Neural cell (in vitro differentiated cells): Measurements from ENCODE around the gene DPYD. TPM values are rescaled to one million over a fixed set of nuclear protein-coding genes. Genes with fewer than 3 reads are reported as not detected.

Experiments
- H2AFZ ChIP-seq: fragments of 200-600, 300-800 bp; sonication (generic), shearing (Covaris generic); 2 replicates; pipeline ENCODE4 v1.6.0; 2014; ENCODE audit warnings: low read depth, mild to moderate bottlenecking, antibody characterized with exemption, low read length, moderate library complexity
- H3F3A ChIP-seq: fragments of 200-600 bp; shearing (Covaris generic); 2 replicates; pipeline ENCODE4 v1.6.1; 2016; ENCODE audit warnings: mild to moderate bottlenecking, moderate library complexity, mixed read lengths, antibody characterized with exemption, low read length; ENCODE audit not compliant: insufficient read depth, poor library complexity, severe bottlenecking
- H3K27ac ChIP-seq: fragments of 200-600, 300-800 bp; sonication (generic), shearing (Covaris generic); 2 replicates; pipeline ENCODE4 v1.5.1; 2014; ENCODE audit warnings: mild to moderate bottlenecking, low read length, moderate library complexity
- H3K27me3 ChIP-seq: fragments of 300-800, 200-600 bp; sonication (generic), shearing (Covaris generic); 2 replicates; pipeline ENCODE4 v1.6.0; 2014; ENCODE audit warnings: mild to moderate bottlenecking, low read depth, low read length, moderate library complexity; ENCODE audit not compliant: insufficient read depth
- H3K36me3 ChIP-seq: fragments of 300-800, 200-600 bp; sonication (generic), shearing (Covaris generic); 2 replicates; pipeline ENCODE4 v1.5.1; 2014; ENCODE audit warnings: mild to moderate bottlenecking, antibody characterized with exemption, low read length, moderate library complexity; ENCODE audit not compliant: insufficient read depth
- H3K4me2 ChIP-seq: fragments of 300-800, 200-600 bp; sonication (generic), shearing (Covaris generic); 2 replicates; pipeline ENCODE4 v1.6.0; 2014; ENCODE audit warnings: mild to moderate bottlenecking, low read length
- H3K4me3 ChIP-seq: fragments of 300-800, 200-600 bp; sonication (generic), shearing (Covaris generic); 2 replicates; pipeline ENCODE4 v1.5.1; 2014; ENCODE audit warnings: mild to moderate bottlenecking, low read length, moderate library complexity
- H3K79me2 ChIP-seq: fragments of 200-600 bp; shearing (Covaris generic); replicated peaks from 2 replicates; pipeline ENCODE4 v1.6.0; 2014; ENCODE audit warnings: mild to moderate bottlenecking, low read length, moderate library complexity; ENCODE audit not compliant: insufficient read depth
- H3K9ac ChIP-seq: fragments of 300-800, 200-600 bp; sonication (generic), shearing (Covaris generic); 2 replicates; pipeline ENCODE4 v1.6.1; 2016; ENCODE audit warnings: mild to moderate bottlenecking, low read length, mixed read lengths
- H3K9me2 ChIP-seq: fragments of 200-600 bp; shearing (Covaris generic); 2 replicates; pipeline ENCODE4 v1.6.1; 2016; ENCODE audit warnings: mild to moderate bottlenecking, low read length, mixed read lengths; ENCODE audit not compliant: insufficient read depth
- H3K9me3 ChIP-seq: fragments of 200-600, 300-800 bp; sonication (generic), shearing (Covaris generic); 2 replicates; pipeline ENCODE4 v1.6.1; 2016; ENCODE audit warnings: mild to moderate bottlenecking, mixed run types, low read length, moderate library complexity, mixed read lengths
- H4K20me1 ChIP-seq: fragments of 200-600 bp; shearing (Covaris generic); 2 replicates; pipeline ENCODE4 v1.6.1; 2016; ENCODE audit warnings: mild to moderate bottlenecking, mixed run types; ENCODE audit not compliant: insufficient read depth
- CTCF ChIP-seq: fragments of 450-650 bp; IDR thresholded peaks from 2 replicates; pipeline ENCODE4 v1.5.1; 2014; ENCODE audit warnings: antibody characterized with exemption, mild to moderate bottlenecking, moderate library complexity; ENCODE audit not compliant: poor library complexity, severe bottlenecking
- EP300 ChIP-seq: fragments of 450-650 bp; conservative IDR thresholded peaks from 2 replicates; pipeline ENCODE4 v1.6.1; 2014; ENCODE audit warnings: antibody characterized with exemption, mild to moderate bottlenecking, moderate library complexity; ENCODE audit not compliant: poor library complexity, severe bottlenecking
- EZH2 ChIP-seq: fragments of 200-600, 300-800 bp; shearing (Covaris generic), sonication (generic); IDR thresholded peaks from 2 replicates; pipeline ENCODE4 v1.6.1; 2014; ENCODE audit warnings: antibody characterized with exemption, low read length, borderline replicate concordance, mild to moderate bottlenecking; ENCODE audit not compliant: insufficient read depth, poor library complexity, severe bottlenecking
- MXI1 ChIP-seq: fragments of 450-650 bp; conservative IDR thresholded peaks from 2 replicates; pipeline ENCODE4 v1.6.1; 2014; ENCODE audit warnings: antibody characterized with exemption, mild to moderate bottlenecking; ENCODE audit not compliant: poor library complexity, severe bottlenecking
- POLR2AphosphoS5 ChIP-seq: IDR thresholded peaks from 2 replicates; pipeline ENCODE4 v1.6.1; 2012
- RAD21 ChIP-seq: fragments of 450-650 bp; conservative IDR thresholded peaks from 2 replicates; pipeline ENCODE4 v1.6.1; 2014; ENCODE audit warnings: antibody characterized with exemption, mild to moderate bottlenecking, moderate library complexity
- REST ChIP-seq: IDR thresholded peaks from 2 replicates; pipeline ENCODE4 v1.6.1; 2012; ENCODE audit warnings: borderline replicate concordance
- SMC3 ChIP-seq: fragments of 450-650 bp; conservative IDR thresholded peaks from 2 replicates; pipeline ENCODE4 v1.6.1; 2014; ENCODE audit warnings: antibody characterized with exemption, mild to moderate bottlenecking, moderate library complexity; ENCODE audit not compliant: poor library complexity
- TAF1 ChIP-seq: IDR thresholded peaks from 2 replicates; pipeline ENCODE4 v1.6.1; 2012; ENCODE audit warnings: low read depth
- polyA plus RNA-seq: library from polyadenylated mRNA; depleted of rRNA; stranded (reverse); fragments of >200 nt; gene quantifications from 2 replicates; pipeline ENCODE4 v1.2.3, GENCODE V29; 2014

Gene DPYD
- polyA plus RNA-seq, 1 donor from 2014 or later = 6.7 TPM

DNA sequence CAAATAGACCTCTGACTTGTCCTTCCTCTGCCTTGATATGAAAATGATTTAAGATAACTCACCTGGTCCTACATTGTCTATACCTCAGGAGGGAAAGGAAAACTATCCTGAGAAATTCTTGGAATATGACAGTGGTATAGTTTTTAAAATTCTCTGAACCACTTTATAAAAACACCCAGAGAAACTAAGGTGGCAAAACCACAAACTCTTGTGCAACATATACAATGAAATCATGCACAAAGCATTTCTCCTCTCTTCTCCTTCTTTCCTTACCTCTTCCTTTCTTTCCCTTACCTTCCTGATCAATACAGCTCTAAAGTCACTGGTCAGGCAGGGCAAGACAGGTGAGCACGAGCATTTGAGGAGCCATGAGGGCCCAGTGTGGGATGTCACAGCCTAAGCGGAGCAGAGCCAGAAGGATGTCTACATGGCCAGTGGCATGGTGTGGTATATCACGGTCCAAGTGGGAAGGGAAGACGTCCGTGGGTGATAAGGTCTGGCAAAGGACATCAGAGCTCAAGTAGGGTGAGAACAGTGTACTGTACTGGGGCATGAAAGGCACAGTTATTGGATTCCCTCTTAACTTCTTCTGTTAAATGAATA is 543.3 kb downstream of the DPYD start:
- H3F3A ChIP-seq = no peaks in the 10 kb centered on the region
- no peak overlapping the region for H3K27ac ChIP-seq
- H3K9me2 ChIP-seq = no peaks in the 10 kb centered on the region
- H3K36me3 ChIP-seq = no peaks in the 10 kb centered on the region
- H3K4me2 ChIP-seq = no peak overlapping the region
- no peaks in the 10 kb centered on the region for H3K9me3 ChIP-seq
- no peak overlapping the region for H3K4me3 ChIP-seq
- H3K27me3 ChIP-seq = no peaks in the 10 kb centered on the region
- no peak overlapping the region for H3K9ac ChIP-seq
- H2AFZ ChIP-seq = no peak overlapping the region
- no peaks in the 10 kb centered on the region for H3K79me2 ChIP-seq
- no peak for TF ChIP-seq TAF1
- no peak for TF ChIP-seq CTCF
- TF ChIP-seq SMC3 = no peak
- no peak for TF ChIP-seq POLR2AphosphoS5
- TF ChIP-seq RAD21 = no peak
- TF ChIP-seq EP300 = no peak
- no peak for TF ChIP-seq REST
- TF ChIP-seq EZH2 = no peak
- TF ChIP-seq MXI1 = no peak
- H4K20me1 ChIP-seq = no peaks in the 10 kb centered on the region

- no peaks in the 10 kb centered on the region for H3K9me2 ChIP-seq
- H3F3A ChIP-seq = no peaks in the 10 kb centered on the region
- no peaks in the 10 kb centered on the region for H3K36me3 ChIP-seq
- no peaks in the 10 kb centered on the region for H3K27me3 ChIP-seq
- H4K20me1 ChIP-seq = no peaks in the 10 kb centered on the region
- no peak overlapping the region for H3K9ac ChIP-seq
- TF ChIP-seq MXI1 (no peak), SMC3 (no peak), RAD21 (no peak), TAF1 (no peak), EP300 (no peak), POLR2AphosphoS5 (no peak), CTCF (no peak), EZH2 (no peak), REST (no peak)
- no peaks in the 10 kb centered on the region for H3K9me3 ChIP-seq
- H2AFZ ChIP-seq = no peak overlapping the region
- H3K79me2 ChIP-seq = no peaks in the 10 kb centered on the region
- no peak overlapping the region for H3K27ac ChIP-seq
- H3K4me2 ChIP-seq = no peak overlapping the region
- no peak overlapping the region for H3K4me3 ChIP-seq
Observed at GRCh38 chr1:97373000-97373399, 547.8 kb downstream of the DPYD start.
